NCI-H774 (cell line): Measurements from ENCODE around the gene PCDHGA3.
"Not testable (repeated sequence)": the region's sequence is repeated elsewhere in the genome, so short reads cannot be mapped to it uniquely, and the experiment has no call there.

Source experiments
- DNase-seq: peaks from one replicate; lab custom pipeline; 2025; lab: John Stamatoyannopoulos, UW

PCDHGA3 gene

DNA sequence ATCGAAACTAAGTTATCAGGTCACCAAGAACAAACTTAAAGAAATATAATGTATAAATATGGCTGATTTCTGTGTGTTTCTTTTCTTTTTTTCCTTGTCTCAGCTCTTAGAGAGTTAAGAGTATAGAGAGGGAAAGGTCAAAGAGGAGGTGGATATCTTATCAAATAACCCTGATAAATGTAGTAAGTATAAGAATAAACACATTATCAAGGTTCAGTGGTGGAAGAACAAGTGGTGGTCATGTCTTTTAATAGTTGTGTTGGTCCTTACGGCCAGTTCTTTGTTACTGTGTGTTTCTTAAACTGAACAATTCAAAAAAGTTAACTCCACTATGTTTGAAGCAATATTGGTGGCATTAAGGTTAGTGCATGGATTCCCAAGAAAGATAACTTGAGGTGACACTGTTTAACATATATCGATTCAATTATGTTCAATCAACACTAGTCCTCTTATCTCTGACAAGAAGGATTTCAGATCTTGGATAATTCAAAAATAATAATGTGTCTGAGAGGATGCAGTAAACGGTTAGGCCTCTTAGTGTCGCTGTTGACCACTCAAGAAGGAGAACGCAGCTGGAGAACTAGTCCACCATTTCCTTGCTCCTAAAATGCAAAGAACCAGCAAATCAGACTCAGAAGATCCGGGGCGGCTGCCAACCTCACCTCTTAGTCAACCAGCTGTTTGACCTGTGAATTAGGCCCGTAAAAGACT lies at the start of gene PCDHGA3:
PCDHGA3 (plus strand) TSS at position 588 of the 711 bp plus-strand sequence. CDS start 205 bp downstream, outside the sequence.
- DNase-seq: no peak

DNA sequence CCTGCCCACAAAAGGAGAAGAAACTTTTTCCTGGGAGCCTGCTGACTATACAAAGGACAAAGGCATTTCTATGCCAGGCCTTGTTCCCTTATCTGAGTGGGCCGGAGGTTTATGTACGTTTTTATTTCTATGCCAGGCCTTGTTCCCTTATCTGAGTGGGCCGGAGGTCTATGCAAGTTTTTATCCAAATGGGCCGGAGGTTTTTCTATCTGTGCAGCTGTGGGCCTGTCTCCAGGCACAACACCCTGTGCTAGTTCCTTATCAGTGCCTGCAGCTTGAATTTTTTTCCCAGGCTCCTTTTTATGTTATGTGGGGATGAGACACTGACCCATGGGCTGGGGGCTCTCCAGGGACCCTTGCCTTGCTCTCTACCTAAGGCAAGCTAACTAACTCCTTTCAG lies 45.3 kb upstream of the PCDHGA3 start:
- DNase-seq: no peak

DNA sequence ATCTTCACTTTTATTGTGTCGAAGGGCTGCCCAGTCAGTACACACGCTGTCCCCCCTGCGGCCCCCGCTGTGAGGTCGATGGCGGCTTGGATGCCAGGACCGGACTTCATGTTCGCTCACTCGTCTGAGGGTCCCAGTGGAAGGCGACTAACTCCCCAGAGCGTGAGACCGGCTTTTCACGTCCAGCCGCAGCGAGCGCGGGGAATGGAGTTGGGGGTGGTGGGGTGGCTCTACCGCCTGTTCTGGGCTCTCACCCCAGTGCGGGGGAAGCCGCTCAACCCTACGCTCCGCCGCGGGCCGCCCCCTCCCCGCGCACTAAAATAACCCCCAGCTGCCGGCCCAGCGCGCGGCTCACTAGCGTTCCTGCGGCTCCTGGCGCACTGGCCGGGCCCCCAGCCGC lies 39.9 kb upstream of the PCDHGA3 start, which contains the start of gene SLC25A2:
SLC25A2 (minus strand) TSS at position 294 of the 400 bp plus-strand sequence; CDS start at position 110, 184 bp downstream.
- no peak for DNase-seq

DNA sequence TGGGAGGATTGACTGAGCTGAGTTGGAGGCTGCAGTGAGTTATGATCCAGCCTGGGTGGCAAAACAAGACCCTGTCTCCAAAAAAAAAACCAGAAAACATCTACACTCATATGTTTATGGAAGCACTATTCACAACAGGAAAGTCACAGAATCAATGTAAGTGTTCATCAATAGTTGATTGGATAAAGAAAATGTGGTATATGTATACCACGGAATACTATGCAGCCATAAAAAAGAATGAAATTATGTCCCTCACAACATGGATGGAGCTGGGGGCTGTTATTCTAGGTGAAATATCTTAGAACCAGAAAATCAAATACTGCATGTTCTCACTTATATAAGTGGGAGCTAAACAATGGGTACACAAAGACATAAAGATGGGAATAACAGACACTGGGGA lies 37.0 kb upstream of the PCDHGA3 start:
- DNase-seq: no peak

DNA sequence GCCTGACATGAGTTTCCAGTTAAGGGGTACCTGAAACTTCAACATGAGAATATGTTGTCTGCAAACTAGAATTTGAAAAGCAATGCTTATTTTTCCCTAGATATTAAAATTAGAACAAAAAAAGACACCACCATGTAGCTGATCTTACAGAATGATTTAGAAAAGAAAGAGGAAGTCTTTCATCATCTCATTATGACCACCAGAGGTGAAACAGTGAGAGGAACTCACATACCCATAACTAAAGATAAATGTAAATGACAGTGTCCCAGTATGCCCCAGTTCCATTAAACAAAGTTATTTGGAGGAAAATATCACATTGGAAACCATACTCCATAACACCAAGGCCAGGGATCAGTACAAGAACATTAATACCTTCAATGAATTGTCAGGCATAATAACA lies 29.9 kb upstream of the PCDHGA3 start:
- DNase-seq: no peak

DNA sequence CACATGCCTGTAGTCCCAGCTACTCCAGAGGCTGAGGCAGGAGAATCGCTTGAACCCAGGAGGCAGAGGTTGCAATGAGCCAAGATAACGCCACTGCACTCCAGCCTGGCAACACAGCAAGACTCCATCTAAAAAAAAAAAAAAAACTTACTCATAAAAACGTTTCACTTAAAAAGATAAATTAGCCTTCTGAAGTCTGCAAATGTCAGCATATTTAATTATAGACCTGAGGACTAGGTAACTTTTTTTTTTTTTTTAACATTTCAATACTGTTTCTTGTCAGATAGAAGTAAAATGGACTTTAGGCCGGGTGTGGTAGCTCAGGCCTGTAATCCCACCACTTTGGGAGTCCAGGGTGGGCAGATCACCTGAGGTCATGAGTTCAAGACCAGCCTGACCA lies 26.7 kb upstream of the PCDHGA3 start:
- not testable (repeated sequence) for DNase-seq

DNA sequence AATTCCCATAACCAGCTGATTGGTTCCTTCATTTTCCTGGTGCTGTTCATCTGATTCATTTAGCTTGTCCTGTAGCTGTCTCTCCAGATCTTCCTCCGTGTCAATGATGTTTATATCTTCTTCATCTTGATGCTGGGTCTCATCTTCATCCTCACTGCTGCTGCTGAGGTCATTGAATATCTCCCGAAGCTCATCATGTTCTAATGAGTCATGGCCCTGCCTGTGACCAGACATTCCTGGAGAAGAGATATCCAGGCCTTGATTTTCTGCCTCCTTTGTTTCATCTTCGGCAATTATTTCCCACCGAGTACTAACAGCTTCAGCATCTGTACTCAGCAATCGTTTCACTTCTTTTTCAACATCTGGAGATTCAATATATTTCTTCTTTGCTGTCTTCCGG lies 24.4 kb upstream of the PCDHGA3 start:
- DNase-seq: no peak

DNA sequence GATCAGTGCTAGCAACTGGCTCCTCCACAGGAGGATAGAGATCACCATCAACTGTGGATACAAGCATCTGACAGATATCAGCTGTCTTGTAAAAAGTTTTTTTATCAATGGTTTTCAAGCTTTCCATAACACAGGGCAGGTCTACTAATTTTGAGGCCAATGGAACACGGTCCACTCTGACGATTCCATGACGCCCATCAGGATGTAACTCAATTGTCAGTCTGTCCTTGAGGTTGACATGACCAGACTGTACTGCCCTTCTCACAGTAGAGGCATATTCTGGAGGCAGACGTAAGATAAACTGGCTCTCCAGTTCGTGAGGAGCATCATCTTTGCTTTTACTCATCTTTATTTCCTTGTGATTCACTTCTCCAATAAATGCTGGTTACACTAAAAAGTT lies 23.9 kb upstream of the PCDHGA3 start:
- DNase-seq: no peak

DNA sequence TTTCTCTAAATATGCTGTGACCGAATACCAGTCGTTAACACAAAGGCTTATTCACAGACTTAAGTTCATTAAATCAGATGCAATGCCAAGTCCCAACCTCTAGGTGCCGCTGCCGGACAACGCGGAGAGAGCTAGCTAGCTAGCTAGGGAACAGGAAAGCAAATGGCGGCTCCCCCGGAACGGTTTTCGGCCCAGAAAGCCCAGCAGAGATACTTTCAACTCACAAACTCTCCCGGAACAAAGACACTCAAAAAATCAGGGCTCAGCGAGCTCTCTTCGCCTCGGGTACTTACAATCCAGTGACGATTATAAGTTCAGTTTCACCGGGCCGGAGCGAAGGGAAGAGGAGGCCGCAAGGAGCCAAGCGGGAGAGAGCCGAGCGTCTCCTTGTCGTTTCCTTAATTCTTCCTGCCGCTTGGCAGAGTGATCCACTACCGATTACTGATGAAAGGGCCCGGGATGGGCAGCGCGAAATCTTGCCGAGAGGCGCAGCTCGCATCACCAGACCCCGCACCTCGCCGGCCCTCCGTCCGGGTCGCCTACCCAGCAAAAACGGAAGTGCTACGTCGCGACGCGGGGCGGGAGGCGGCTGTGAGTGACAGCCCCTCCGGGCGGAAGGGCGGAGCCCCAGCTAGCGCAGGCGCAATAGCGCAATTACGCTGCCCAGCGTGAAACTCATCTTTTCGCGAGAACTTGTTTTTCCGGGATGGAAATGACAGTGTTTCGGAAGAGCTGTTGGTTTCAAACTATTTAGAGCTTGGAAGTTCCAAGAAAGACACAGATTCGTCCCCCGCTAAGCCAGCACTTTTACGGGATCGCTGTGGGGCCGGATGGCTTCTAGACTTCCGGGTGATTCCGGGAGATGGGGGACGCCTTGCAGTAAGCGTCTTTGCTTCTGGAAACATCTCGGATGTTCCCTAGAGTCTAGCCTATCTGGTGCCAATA lies 23.1 kb upstream of the PCDHGA3 start, which contains the start of gene TAF7:
TAF7 (minus strand) TSS at position 560 of the 945 bp plus-strand sequence. CDS start 740 bp downstream, outside the sequence.
- DNase-seq: peak; percentile 91

DNA sequence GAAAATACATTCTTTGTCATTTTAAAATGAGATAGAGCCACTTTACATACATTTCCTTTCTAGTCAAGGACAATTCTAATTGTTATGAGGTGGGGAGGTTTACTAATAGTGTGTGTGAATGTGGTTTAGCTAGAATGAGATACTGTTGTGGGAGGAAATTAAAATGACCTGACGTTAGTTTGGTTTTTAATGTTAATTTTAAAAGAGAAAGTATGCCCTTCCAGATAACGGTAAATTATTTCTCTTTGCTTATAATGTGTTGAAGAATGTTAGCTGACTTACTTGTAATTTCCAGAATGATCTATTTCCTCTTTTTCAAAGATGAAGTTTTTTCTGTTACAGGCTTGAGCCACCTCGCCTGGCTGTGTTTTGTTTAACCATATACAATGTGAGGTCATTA lies 21.4 kb upstream of the PCDHGA3 start:
- no peak for DNase-seq

DNA sequence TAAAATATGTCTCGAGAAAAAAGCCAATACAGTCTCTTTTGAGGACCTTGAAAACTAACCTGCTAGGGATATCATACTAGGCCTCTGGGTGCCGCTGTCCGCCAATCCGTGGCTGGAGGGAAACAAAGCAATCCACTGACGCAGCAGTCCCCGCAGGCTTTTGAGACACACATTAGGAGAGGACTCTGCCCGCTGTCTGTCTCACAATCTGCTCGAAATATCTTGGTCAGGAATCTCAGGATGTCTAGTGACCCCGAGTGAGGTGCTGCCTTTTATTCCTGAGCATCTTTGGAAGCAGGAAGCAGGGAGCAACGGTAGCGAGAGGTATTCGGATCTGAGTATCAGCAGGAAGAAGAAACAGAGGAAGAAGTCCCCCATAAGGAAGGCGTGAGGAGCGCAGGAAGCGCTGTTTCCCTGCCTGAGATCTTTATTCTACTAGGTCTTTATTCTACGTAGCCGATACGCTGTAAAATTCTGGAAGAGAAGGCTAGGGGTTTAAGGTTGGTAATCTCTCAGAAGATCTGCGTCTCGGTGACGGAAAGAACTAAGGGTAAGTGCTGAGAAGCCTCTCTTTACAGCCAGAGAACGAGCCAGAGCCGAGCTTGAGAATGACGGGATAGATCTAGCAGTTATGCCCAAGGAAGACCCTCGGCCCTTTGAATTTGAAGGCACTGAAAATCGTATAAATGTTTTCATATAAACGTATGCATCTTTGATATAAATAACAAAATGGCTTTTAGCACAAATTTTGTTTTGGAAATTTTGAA lies 17.4 kb upstream of the PCDHGA3 start:
- DNase-seq: peak; percentile 62

DNA sequence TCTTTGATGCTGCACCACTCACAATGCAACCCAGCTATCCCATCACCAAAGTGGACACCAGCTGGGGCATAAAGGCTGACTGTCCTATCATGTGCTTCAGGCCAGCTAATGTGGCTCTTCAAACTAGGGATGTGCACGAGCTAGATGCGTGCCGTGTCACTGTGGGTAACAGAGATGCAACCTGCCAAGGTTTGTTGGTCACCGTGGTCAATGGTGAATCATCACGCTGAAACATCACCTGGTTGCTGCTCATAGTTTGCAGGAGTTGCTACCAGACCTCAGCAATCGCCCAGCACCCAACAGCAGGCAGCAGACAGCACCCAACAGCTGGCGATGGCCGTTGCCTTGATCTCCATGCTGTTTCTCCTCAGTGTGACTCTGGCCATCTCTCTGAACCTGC lies 15.4 kb upstream of the PCDHGA3 start:
- no peak for DNase-seq

DNA sequence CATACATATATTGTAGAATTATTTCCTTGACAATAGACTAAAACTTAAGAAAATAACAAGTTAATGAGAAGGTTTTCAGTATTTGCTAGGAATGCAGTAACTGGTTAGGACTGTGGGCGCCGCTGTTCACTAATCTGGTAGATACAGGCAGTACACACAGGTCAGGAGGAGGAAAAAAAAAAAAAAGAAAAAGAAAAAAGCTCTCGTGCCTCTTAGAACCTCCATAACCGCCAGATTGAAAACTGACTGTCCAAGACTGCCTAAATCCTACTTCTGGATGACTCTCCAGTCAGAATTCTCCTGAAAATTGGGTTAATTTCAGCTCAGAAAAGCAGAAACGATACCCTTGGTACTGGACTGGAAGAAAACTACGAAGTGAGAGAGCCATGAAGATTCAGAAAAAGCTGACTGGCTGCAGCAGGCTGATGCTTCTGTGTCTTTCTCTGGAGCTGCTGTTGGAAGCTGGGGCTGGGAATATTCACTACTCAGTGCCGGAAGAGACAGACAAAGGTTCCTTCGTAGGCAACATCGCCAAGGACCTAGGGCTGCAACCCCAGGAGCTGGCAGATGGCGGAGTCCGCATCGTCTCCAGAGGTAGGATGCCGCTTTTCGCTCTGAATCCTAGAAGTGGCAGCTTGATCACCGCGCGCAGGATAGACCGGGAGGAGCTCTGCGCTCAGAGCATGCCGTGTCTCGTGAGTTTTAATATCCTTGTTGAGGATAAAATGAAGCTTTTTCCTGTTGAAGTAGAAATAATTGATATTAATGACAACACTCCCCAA lies 13.1 kb upstream of the PCDHGA3 start, which contains the start of gene PCDHGA1:
PCDHGA1 (plus strand) TSS at position 216 of the 782 bp plus-strand sequence.
- peak; percentile 15 for DNase-seq

DNA sequence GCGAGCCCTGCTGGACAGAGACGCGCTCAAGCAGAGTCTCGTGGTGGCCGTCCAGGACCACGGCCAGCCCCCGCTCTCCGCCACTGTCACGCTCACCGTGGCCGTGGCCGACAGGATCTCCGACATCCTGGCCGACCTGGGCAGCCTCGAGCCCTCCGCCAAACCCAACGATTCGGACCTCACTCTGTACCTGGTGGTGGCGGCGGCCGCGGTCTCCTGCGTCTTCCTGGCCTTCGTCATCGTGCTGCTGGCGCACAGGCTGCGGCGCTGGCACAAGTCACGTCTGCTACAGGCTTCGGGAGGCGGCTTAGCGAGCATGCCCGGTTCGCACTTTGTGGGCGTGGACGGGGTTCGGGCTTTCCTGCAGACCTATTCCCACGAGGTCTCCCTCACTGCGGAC lies 11.1 kb upstream of the PCDHGA3 start:
- DNase-seq: not testable (repeated sequence)

DNA sequence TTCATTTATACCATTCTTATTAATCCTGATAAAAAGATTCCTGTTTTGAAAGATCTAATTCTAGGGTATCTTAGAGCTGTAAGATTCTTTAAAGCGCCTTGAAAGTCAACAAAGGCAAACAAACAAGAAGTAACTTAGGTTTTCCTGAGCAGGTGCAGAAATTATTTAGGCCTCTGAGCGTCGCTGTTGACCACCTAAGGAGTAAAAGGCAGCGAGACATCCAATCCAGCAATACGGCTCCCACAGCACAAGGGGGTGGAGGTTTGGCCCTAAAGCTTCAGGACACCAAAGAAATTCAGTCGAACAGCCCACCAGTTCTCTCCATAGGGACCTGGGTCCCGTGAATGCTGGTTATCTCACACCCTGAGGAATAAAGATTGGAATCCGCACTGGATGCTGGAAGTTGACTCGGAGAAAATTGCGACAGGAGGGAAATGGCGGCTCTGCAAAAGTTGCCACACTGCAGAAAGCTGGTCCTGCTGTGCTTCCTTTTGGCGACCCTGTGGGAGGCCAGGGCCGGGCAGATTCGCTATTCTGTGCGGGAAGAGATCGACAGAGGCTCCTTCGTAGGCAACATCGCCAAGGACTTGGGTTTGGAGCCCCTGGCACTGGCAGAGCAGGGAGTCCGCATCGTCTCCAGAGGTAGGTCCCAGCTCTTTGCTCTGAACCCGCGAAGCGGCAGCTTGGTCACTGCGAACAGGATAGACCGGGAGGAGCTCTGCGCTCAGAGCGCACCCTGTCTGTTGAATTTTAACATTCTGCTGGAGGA lies 4.9 kb upstream of the PCDHGA3 start, which contains the start of gene PCDHGA2:
PCDHGA2 (plus strand) TSS at position 223 of the 769 bp plus-strand sequence.
- no peak for DNase-seq

DNA sequence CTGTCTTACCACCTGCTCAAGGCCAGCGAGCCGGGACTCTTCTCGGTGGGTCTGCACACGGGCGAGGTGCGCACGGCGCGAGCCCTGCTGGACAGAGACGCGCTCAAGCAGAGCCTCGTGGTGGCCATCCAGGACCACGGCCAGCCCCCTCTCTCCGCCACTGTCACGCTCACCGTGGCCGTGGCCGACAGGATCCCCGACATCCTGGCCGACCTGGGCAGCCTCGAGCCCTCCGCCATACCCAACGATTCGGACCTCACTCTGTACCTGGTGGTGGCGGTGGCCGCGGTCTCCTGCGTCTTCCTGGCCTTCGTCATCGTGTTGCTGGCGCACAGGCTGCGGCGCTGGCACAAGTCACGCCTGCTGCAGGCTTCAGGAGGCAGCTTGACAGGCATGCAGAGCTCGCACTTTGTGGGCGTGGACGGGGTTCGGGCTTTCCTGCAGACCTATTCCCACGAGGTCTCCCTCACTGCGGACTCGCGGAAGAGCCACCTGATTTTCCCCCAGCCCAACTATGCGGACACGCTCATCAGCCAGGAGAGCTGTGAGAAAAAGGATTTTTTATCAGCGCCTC lies 2.8 kb upstream of the PCDHGA3 start:
- not testable (repeated sequence) for DNase-seq

DNA sequence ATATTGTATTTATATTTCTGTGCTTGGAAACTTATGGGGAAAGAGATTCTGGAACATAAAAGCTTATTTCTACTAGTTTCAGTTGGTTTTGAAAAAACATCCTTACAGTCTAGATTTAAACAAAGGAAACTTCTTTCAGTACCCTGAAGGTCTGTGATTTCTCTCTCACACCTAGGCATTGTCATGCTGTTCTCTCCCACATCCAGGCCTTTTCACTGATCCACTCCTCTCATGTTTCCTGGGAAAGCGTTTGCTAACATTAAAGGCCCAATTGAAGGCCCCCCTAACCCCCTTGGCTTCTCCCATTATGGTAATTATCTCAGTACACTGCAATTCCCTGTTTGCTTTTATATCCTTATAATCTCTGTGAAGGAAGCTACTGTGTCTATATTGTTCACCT lies 856 bp upstream of the PCDHGA3 start:
- no peak for DNase-seq

DNA sequence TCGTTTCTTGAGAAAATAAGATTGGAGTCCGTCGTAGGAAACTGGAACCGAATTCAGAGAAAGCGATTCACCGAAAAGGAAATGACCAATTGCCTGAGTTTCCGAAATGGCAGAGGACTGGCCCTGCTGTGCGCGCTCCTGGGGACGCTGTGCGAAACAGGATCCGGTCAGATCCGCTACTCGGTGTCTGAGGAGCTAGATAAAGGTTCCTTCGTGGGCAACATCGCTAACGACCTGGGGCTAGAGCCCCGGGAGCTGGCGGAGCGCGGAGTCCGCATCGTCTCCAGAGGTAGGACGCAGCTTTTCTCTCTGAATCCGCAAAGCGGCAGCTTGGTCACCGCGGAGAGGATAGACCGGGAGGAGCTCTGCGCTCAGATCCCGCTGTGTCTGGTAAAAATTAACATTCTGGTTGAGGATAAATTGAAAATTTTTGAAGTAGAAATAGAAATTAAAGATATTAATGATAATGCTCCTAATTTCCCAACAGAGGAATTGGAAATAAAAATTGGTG lies 379 bp downstream of the PCDHGA3 start:
- DNase-seq: no peak

DNA sequence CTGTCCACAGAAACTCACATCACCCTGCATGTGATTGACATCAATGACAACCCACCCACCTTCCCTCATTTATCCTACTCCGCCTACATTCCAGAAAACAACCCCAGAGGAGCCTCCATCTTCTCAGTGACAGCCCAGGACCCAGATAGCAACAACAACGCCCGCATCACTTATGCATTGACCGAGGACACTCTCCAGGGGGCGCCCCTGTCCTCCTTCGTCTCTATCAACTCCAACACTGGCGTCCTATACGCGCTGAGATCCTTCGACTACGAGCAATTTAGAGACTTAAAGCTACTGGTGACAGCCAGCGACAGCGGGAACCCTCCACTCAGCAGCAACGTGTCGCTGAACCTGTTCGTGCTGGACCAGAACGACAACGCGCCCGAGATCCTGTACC lies 1.7 kb downstream of the PCDHGA3 start:
- DNase-seq: no peak

DNA sequence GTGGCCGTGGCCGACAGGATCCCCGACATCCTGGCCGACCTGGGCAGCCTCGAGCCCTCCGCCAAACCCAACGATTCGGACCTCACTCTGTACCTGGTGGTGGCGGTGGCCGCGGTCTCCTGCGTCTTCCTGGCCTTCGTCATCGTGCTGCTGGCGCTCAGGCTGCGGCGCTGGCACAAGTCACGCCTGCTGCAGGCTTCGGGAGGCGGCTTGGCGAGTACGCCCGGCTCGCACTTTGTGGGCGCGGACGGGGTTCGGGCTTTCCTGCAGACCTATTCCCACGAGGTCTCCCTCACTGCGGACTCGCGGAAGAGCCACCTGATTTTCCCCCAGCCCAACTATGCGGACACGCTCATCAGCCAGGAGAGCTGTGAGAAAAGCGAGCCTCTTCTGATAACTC lies 2.4 kb downstream of the PCDHGA3 start:
- not testable (repeated sequence) for DNase-seq
